HG03025 (cell line): ENCODE results near the gene MEGF9.
"Not testable (repeated sequence)": the region's sequence is repeated elsewhere in the genome, so short reads cannot be mapped to it uniquely, and the experiment has no call there.

Experiments
- ATAC-seq: cut with Tn5 transposase; IDR thresholded peaks from one replicate; pipeline ENCODE4 v1.9.1; 2021; ENCODE audit warnings: mild to moderate bottlenecking, moderate library complexity; ENCODE audit not compliant: unreplicated experiment, low FRiP score

The MEGF9 gene

DNA sequence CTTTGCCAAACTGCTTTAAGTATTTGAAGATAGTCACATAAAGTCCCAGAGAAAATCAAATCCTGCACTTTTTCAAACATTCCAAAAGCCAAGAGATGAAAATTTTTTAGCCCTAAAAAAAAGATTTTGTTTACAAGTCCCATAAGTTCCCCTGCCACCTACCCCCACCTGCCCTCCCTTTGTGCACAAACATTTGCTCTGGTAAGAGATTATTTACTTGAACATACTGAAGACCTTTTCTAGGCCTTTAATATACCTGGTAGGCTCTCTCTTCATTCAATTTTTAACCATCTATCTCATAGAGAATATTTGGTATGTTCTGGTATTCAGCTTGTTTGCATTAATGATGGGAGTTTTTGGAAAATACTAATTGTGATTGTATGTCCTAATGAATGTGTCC lies 50.3 kb downstream of the MEGF9 start:
- ATAC-seq = no peak

DNA sequence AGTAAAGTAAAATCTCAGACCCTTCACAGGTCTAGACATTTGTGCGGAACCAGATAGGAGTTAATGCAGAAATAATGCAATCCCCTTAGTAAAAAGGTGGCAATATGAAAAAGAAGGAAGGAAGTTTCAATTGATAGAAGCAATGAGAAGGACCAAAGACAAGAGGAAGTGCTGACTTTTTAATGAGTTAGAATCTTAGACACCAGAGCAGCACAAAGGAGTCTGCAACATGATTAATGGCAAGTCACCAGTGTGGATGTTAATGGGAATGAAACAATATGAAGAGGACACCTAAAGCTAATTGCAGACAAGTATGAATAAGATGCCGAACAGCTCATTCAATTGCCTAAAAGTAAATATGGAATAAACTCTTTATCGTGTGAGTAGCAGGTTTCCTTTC lies 50.9 kb downstream of the MEGF9 start:
- no peak for ATAC-seq

DNA sequence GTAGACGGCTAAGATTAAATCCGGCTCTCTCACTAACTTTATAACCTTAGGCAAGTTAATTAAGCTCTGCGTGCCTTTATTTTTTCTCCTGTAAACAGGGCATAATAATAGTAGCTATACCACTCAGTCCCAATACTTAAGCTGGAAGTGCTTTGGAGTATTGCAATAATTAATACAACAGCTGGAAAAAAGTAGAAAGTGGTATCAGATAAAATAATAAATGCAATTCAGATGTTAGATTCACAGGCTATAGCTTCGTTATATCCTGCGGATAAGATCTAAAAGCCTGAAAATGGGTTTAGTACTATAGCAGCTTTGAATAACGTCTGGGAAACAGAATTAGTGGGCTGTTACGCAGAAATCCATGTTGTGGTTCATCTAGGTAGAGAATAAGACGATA lies 51.8 kb downstream of the MEGF9 start:
- no peak for ATAC-seq

DNA sequence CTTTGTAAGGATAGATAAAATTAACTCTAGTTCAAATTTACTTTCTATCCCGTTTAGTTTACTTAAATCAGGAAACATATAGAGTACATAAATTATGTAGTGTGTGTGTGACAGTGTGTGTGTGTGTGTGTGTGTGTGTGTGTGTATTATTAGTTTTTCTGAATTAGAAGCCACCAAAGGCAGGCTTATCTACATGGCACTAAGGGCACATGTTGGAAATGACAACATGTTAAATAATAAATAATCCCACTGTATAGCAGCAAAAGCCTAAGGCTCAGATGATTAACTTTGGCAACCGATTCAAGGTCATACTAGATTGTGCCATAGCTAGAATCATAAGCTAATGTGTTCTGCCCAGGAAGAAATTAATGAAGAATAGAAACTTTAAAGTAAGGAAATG lies 54.6 kb downstream of the MEGF9 start:
- ATAC-seq = no peak

DNA sequence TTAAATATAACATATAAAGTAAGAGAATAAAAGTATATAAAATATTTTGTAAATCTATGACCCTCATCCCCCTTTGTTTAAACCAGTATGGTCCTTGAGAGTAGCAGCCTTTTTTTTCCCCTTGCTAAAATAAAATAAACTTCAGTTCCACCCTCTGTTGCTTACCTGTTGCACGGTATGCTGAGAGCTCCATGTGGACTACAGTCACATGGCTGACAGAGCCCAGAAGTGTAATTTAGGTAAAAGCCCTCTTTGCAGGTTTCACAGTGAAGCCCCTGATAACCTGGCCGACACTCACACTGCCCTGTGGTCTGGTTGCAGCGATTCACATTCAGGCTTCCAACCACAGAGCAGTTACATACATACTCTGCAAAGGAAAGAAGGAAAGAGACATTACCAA lies 55.1 kb downstream of the MEGF9 start:
- ATAC-seq = no peak

DNA sequence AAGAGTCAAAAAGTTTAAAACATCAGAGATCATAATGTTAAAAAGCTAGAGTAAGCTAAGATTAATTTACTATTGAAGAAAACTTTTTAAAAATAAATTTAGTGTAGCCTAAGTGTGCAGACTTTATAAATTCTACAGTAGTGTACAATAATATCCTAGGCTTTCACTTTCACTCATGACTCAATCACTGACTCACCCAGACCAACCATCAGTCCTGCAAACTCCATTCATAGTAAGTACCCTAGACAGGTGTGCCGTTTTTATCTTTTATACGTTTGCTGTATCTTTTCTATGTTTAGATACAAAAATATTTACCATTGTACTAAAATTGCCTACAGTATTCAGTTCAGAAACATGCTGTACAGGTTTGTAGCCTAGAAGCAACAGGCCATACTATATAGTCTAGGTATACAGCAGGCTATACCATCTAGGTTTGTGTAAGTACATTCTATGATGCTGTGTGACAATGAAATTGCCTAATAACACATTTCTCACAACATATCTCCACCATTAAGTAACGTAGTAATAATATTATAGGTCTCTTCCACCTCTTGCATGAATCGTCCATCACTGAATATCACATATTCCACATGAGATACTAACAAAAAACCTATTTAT lies 59.2 kb downstream of the MEGF9 start:
- ATAC-seq = no peak

DNA sequence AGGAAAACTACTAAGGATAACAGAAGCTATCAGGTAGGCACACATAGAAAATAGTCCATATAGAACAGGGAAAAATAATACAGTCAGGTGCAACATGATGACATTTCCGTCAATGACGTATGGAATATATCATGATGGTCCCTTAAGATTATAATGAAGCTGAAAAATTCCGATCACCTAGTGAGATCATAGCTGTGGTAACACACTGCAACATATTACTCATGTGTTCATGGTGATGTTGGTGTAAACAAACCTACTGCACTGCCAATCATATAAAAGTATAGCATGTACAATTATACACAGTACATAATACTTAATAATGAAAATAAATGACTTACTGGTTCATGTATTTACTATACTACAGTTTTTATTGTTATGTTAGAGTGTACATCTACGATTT lies 60.0 kb downstream of the MEGF9 start:
- ATAC-seq = no peak

DNA sequence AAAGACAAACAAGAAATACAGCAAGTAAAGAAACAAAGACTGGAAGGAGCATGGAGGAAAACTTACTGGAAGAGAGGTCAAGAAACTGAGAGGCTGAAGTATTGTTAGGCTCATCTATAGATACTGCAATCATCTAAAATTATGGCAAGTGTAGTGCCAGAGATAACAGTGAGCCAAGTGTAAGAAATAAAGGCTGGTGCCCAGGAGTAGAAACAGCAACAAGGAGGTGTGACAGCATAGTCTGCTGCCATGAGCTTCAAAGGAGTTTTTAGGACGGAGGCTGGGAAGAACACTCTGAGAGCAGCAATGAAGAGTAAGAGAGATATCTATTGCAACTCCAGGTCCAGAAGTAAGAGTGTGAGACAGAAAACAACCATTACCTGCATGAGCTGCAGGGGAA lies 60.5 kb downstream of the MEGF9 start:
- no peak for ATAC-seq

DNA sequence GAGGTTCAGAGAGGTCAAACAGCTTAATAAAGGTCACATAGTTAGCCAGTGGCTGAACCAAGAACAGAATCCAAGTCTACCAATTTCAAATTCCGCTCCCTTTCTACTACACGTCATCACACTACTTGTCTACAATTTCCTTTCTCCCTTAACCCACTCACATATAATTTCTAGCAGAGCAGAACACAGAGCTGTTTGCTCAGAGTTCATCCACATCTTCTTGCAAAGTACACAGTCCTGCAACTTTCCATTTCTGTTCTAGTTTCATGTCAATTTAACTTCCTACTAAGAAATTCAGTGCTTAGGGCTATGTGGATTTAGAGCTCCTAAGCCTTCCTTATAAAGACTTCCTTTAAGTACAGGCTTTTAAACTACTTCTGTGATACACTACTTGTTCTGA lies 61.3 kb downstream of the MEGF9 start:
- no peak for ATAC-seq

DNA sequence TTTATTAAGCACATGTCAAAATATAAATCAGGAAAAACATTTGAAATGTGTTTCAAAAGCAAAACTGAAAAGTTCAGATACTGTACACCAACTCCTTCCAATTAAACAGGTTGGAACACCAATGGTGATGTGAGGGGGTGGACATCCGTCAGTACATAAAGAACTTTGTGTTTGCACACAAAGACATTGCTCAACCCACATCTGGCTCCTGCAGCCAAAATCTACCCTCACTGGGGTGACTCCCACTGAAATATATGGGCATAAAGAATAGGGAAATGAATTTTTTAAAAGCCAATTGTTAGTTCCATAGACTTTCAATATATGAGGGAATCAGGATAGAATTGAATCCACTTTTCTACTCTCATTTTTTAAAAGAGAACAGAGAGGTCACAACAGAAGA lies 63.9 kb downstream of the MEGF9 start:
- ATAC-seq = no peak

DNA sequence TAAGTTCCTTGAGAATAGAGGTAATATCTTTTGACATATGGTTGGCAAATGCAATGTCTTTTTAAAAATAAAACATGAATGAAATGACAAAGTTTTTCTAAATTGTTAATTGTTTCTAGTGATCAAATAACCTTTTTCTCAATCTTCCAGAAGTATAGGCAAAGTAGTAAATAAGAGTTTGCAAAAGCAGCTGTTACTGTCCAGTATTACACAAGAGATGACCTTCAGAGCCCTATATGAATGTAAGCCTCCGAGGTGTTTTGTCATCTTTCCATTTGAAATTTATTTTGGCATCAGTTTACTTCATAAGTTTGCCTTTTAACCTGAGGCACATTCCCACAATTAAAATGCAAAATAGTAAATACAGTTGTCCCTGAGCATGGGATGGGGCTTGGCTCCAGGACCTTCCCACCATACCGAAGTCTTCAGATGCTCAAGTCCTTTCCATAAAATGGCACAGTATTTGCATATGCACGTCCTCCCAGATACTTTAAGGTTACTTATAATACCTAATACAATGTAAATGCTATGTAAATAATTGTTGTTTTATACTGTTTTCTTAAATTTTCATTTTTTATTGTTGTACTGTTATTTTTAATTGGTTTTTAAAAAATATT lies 65.6 kb downstream of the MEGF9 start:
- no peak for ATAC-seq

DNA sequence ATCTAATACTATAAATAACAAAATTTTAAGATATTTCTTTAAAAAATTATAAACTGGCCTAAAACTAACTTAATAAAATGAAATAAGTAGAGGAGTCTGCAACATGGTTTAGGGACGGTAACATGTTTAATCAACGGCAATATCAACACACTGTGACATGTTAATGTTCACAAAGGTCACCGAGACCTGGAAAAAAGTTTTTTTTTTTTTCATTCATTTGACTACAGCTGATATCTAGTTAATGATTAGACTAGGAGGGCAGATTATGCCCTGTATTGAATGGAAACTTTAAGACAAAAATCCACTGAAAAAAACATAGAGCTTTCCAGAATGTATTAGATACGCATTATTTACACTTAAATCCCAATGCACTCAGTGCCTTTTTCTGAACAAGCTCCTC lies 67.3 kb downstream of the MEGF9 start:
- no peak for ATAC-seq

DNA sequence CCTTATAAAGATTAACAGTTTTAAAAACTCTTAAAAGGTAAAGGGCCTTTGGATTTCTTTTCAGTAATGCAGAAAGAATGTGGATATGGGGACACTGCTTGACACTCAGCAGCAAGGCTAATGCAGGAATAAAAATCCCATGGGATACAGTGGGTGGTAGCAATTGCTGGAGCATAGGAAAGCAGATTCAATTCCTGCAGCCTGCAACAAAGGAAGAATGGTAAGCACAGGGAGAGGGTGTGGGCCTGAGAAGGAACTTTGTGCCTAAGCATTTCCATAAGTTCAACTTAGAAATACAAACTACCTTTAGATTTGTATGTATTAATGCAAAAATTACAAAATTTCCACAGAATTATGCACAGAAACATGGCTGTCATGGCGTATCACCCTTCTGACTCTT lies 68.5 kb downstream of the MEGF9 start:
- ATAC-seq = no peak

DNA sequence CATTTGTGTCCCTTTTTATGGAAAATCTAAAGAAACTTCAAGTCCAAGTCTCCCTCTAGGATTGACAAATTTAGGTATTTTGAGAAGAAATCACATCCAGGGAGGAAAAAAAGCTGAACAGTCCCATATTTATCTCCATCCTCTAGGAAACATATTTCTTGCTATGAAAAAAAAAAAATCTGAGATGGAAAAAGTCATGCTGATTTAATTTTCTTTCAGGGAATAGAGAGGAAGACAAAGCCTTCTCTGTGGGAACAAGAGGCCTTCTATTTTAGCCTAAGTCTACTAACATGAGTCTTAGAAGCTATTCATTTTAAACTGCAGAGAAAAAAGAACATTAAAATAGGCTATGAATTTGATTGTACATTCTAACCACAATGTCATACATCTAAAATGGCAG lies 71.2 kb downstream of the MEGF9 start:
- ATAC-seq = no peak

DNA sequence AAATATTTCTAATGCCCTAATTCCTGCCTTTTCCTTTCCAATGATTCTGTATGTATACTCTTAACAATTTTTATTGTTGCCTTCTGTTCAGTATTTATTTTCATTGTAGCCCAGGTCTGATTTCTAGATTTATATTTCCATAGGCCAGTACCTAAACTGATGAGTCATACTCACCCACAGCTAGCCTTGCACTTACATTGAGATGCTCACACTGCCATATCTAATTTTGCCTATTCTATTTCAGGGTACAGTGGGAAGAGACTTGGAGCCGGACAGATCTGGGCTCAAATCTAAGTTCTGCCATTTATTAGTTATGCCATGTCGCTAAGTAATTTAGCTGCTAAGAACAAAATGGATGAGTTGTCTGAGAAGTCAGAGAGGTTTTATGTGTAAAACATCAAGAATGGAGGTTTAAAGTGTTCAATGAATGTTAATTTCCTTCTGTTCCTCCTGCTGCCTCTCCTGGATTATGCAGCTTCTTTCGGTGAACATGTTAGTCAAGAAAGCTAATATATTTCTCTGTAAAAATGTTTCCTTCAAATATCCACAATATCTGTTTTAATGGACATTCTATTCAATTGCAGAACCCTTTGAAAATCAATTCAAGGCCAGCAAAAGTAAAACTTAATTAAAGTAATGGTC lies 72.0 kb downstream of the MEGF9 start:
- no peak for ATAC-seq

DNA sequence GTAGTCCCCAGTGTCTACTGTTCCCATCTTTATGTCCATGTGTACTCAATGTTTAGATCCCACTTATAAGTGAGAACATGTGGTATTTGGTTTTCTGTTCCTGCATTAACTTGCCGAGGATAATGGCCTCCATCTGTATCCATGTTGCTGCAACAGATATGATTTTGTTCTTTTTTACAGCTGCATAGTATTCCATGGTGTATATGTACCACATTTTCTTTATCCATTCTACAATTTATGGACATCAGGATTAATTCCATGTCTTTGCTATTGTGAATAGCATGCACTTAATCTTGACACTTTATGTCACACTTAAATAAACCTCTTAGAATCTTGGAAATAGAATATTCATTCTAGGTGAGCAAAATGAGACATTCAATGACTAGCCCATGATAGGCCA lies 73.4 kb downstream of the MEGF9 start:
- not testable (repeated sequence) for ATAC-seq

DNA sequence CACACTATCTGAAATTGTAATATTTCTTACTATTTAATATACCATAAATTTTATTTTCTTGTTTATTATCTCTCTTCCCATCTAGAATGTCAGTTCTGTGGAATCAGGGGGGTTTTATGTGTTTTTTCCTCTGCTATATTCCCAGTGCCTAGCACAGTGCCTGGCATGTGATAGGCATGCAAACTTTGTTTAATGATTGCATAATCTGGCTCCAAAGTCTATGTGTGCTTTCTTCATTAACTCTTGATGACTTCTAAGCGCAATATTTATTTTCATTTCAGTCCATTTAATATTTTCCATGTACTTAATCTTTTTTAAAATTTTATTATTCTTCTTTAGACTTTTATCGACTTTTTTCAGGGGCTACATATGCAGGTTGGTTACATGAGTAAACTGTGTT lies 73.9 kb downstream of the MEGF9 start:
- ATAC-seq = no peak

DNA sequence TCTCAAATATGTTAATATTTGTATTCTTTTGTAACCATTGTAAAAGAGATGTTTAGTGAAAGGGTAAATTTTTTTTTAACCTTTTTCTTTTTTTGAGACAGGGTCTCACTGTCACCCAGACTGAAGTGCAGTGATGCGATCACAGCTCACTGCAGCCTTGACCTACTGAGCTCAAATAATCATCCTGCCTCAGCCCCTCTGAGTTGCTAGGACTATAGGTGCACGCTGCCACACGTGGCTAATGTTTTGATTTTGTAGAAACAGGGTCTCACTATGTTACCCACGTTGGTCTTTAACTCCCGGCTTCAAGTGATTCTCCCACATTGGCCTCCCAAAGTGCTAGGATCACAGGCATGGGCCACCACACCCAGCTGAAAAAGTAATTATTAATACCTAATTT lies 76.4 kb downstream of the MEGF9 start:
- ATAC-seq = no peak

DNA sequence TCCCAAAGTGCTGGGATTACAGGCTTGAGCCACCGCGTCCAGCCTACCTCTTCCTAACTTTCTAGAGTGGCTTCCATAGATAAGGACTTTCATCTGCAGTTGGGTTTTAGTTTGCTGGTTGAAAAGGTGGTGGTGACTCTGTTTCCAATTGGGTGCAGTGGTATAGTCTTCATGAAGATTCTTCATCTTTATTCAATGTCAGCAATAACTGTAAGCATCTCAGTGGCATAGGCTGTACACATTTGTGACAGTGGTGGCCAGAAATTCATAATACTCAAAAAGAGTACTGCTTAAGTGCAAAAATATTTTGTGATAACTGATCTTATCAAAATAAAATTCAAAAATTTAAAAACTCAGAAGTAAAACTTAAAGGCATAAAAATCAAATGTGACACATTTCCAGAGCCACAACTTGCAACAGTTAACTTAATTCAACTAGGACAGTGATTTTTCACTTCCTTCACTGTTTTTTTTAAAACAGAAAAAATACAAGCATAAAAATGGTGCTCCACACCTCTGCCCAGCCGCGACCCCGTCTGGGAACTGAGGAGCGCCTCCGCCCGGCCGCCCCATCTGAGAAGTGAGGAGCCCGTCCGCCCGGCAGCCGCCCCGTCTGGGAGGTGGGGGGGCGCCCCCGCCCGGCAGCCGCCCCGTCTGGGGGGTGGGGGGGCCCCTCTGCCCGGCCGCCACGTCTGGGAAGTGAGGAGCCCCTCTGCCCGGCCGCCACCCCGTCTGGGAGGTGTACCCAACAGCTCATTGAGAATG lies 77.9 kb downstream of the MEGF9 start:
- ATAC-seq = no peak

DNA sequence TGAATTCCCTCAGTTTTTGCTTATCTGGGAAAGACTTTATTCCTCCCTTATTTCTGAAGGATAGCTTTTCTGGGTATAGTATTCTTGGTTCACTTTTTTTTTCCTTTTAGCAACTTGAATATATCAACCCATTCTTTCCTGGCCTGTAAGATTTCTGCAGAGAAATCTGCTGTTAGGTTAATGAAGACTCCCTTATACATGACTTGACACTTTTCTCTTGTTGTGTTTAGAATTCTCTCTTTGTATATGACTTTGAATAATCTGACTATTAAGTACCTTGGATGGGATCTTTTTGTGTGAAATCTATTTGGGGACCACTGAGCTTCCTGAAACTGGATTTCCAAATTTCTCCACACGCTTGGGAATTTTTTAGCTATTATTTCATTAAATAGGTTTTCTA lies 79.3 kb downstream of the MEGF9 start:
- ATAC-seq = no peak

DNA sequence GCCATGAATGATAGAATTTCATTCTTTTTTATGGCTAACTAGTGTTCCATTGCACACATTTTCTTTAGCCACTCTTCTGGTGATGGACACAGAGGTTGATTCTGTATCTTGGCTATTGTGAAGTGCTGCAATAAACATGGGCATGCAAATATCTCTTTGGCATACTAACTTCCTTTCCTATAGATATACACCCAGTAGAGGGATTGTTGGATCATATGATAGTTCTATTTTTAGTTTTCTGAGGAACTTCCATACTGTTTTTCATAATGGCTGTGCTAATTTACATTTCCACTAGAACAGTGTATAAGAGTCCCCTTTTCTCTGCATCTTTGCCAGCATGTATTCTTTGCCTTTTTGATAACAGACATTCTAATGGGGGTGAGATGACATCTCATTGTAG lies 83.9 kb downstream of the MEGF9 start:
- ATAC-seq = no peak
